Stimulated activated effector memory CD8-positive, alpha-beta T cell treated with anti-CD3 and anti-CD28 coated beads, Interleukin-12 subunit alpha, Interleukin-12 subunit beta, amount 100 ng/mL, for 72 hours (primary cell): ENCODE results near the gene ZNF292.
"Not testable (repeated sequence)": the region's sequence is repeated elsewhere in the genome, so short reads cannot be mapped to it uniquely, and the experiment has no call there.

Source experiments
- ATAC-seq: fragments of 150-1000 bp; cut with Tn5 transposase; 2 replicates; pipeline ENCODE4 v1.10.0; 2021
- DNase-seq, 2 donors: peaks; one replicate each; pipeline ENCODE4 v3.0.0; 2021 to 2022; ENCODE audit warnings: low spot score in 2 of 2
- H3K27ac Mint-ChIP-seq: one replicate; pipeline ENCODE4 v1.8.0; 2022; ENCODE audit warnings: mild to moderate bottlenecking, mixed read lengths
- H3K36me3 Mint-ChIP-seq: one replicate; pipeline ENCODE4 v1.8.0; 2022; ENCODE audit warnings: mild to moderate bottlenecking, mixed read lengths
- H3K4me1 Mint-ChIP-seq: one replicate; pipeline ENCODE4 v1.8.0; 2022; ENCODE audit warnings: mixed read lengths
- H3K4me3 Mint-ChIP-seq: one replicate; pipeline ENCODE4 v1.8.0; 2022; ENCODE audit warnings: mild to moderate bottlenecking, mixed read lengths
- H3K9me3 Mint-ChIP-seq: one replicate; pipeline ENCODE4 v1.8.0; 2022; ENCODE audit warnings: mixed read lengths

Gene ZNF292

GRCh38 chr6:87220997-87221396 lies 65.6 kb downstream of the ZNF292 start:
- H3K9me3 Mint-ChIP-seq, result no peaks in the 10 kb centered on the region
- DNase-seq, result no peak
- ATAC-seq, result no peak
- H3K4me3 Mint-ChIP-seq, result no peak overlapping the region
- H3K4me1 Mint-ChIP-seq, result peaks cover 6% of the 10 kb centered on the region
- no peak overlapping the region for H3K27ac Mint-ChIP-seq
- peaks cover 100% of the 10 kb centered on the region for H3K36me3 Mint-ChIP-seq

GRCh38 chr6:87222676-87223075 lies 67.3 kb downstream of the ZNF292 start:
- Mint-ChIP-seq H3K27ac (no peak overlapping the region), H3K36me3 (peaks cover 93% of the 10 kb centered on the region), H3K4me3 (no peak overlapping the region), H3K4me1 (peaks cover 6% of the 10 kb centered on the region), H3K9me3 (no peaks in the 10 kb centered on the region)
- no peak for ATAC-seq
- no peak for DNase-seq

GRCh38 chr6:87224971-87225370 lies 69.6 kb downstream of the ZNF292 start:
- H3K4me1 Mint-ChIP-seq, result peaks cover 4% of the 10 kb centered on the region
- no peak for DNase-seq
- no peak for ATAC-seq
- H3K27ac Mint-ChIP-seq, result no peak overlapping the region
- H3K9me3 Mint-ChIP-seq, result no peaks in the 10 kb centered on the region
- no peak overlapping the region for H3K4me3 Mint-ChIP-seq
- H3K36me3 Mint-ChIP-seq, result peaks cover 93% of the 10 kb centered on the region

- Mint-ChIP-seq H3K4me3 (no peak overlapping the region), H3K36me3 (peaks cover 93% of the 10 kb centered on the region), H3K27ac (no peak overlapping the region), H3K9me3 (no peaks in the 10 kb centered on the region), H3K4me1 (peaks cover 6% of the 10 kb centered on the region)
- DNase-seq (no peak), ATAC-seq (no peak)
These were observed 70.1 kb downstream of the ZNF292 start for GRCh38 chr6:87225511-87225910.

GRCh38 chr6:87225937-87226336 lies 70.6 kb downstream of the ZNF292 start:
- H3K9me3 Mint-ChIP-seq, result no peaks in the 10 kb centered on the region
- ATAC-seq, result no peak
- H3K4me3 Mint-ChIP-seq, result no peak overlapping the region
- peaks cover 93% of the 10 kb centered on the region for H3K36me3 Mint-ChIP-seq
- peaks cover 6% of the 10 kb centered on the region for H3K4me1 Mint-ChIP-seq
- H3K27ac Mint-ChIP-seq, result no peak overlapping the region
- DNase-seq, result no peak

GRCh38 chr6:87230801-87231200 lies 75.4 kb downstream of the ZNF292 start:
- peaks cover 92% of the 10 kb centered on the region for H3K36me3 Mint-ChIP-seq
- H3K4me1 Mint-ChIP-seq, result peaks cover 12% of the 10 kb centered on the region
- H3K4me3 Mint-ChIP-seq, result no peak overlapping the region
- ATAC-seq, result no peak
- no peaks in the 10 kb centered on the region for H3K9me3 Mint-ChIP-seq
- no peak overlapping the region for H3K27ac Mint-ChIP-seq
- DNase-seq, result no peak

- no peak for ATAC-seq
- H3K4me3 Mint-ChIP-seq, result no peak overlapping the region
- H3K36me3 Mint-ChIP-seq, result peaks cover 93% of the 10 kb centered on the region
- no peak overlapping the region for H3K27ac Mint-ChIP-seq
- no peak for DNase-seq
- H3K9me3 Mint-ChIP-seq, result no peaks in the 10 kb centered on the region
- H3K4me1 Mint-ChIP-seq, result no peaks in the 10 kb centered on the region
These were observed 82.4 kb downstream of the ZNF292 start for GRCh38 chr6:87237804-87238203.

- not testable (repeated sequence) for DNase-seq, ATAC-seq, H3K4me1 Mint-ChIP-seq, H3K4me3 Mint-ChIP-seq, H3K27ac Mint-ChIP-seq, H3K9me3 Mint-ChIP-seq
- H3K36me3 Mint-ChIP-seq, result peaks cover 93% of the 10 kb centered on the region
These were observed 83.8 kb downstream of the ZNF292 start for GRCh38 chr6:87239098-87239635.

GRCh38 chr6:87241304-87241703 lies 85.9 kb downstream of the ZNF292 start:
- H3K9me3 Mint-ChIP-seq, result no peaks in the 10 kb centered on the region
- H3K4me1 Mint-ChIP-seq, result no peaks in the 10 kb centered on the region
- no peak for ATAC-seq
- H3K4me3 Mint-ChIP-seq, result no peak overlapping the region
- H3K27ac Mint-ChIP-seq, result no peak overlapping the region
- H3K36me3 Mint-ChIP-seq, result peaks cover 95% of the 10 kb centered on the region
- no peak for DNase-seq

- H3K4me1 Mint-ChIP-seq, result no peaks in the 10 kb centered on the region
- ATAC-seq (no peak), DNase-seq (no peak)
- peaks cover 95% of the 10 kb centered on the region for H3K36me3 Mint-ChIP-seq
- H3K4me3 Mint-ChIP-seq, result no peak overlapping the region
- H3K27ac Mint-ChIP-seq, result no peak overlapping the region
- H3K9me3 Mint-ChIP-seq, result no peaks in the 10 kb centered on the region
These were observed 86.9 kb downstream of the ZNF292 start for GRCh38 chr6:87242311-87242710.

- Mint-ChIP-seq H3K36me3 (peaks cover 95% of the 10 kb centered on the region), H3K4me1 (no peaks in the 10 kb centered on the region), H3K4me3 (no peak overlapping the region), H3K27ac (no peak overlapping the region), H3K9me3 (no peaks in the 10 kb centered on the region)
- DNase-seq (no peak), ATAC-seq (no peak)
These were observed 88.4 kb downstream of the ZNF292 start for GRCh38 chr6:87243812-87244211.

GRCh38 chr6:87244380-87244779 lies 89.0 kb downstream of the ZNF292 start:
- ATAC-seq (no peak), DNase-seq (no peak)
- no peaks in the 10 kb centered on the region for H3K9me3 Mint-ChIP-seq
- H3K4me3 Mint-ChIP-seq, result no peak overlapping the region
- no peaks in the 10 kb centered on the region for H3K4me1 Mint-ChIP-seq
- peaks cover 100% of the 10 kb centered on the region for H3K36me3 Mint-ChIP-seq
- no peak overlapping the region for H3K27ac Mint-ChIP-seq

GRCh38 chr6:87250019-87250418 lies 94.7 kb downstream of the ZNF292 start:
- ATAC-seq, result no peak
- peaks cover 100% of the 10 kb centered on the region for H3K36me3 Mint-ChIP-seq
- DNase-seq, result no peak
- H3K9me3 Mint-ChIP-seq, result no peaks in the 10 kb centered on the region
- H3K4me3 Mint-ChIP-seq, result no peak overlapping the region
- H3K4me1 Mint-ChIP-seq, result peaks cover 14% of the 10 kb centered on the region
- H3K27ac Mint-ChIP-seq, result peak overlapping the region; percentile 34

GRCh38 chr6:87251225-87251624 lies 95.9 kb downstream of the ZNF292 start:
- Mint-ChIP-seq H3K36me3 (peaks cover 100% of the 10 kb centered on the region), H3K9me3 (no peaks in the 10 kb centered on the region), H3K4me1 (peaks cover 14% of the 10 kb centered on the region), H3K27ac (no peak overlapping the region), H3K4me3 (no peak overlapping the region)
- ATAC-seq (peak; percentile 42), DNase-seq (no peak)

- Mint-ChIP-seq H3K4me1 (peaks cover 14% of the 10 kb centered on the region), H3K27ac (no peak overlapping the region), H3K9me3 (no peaks in the 10 kb centered on the region), H3K4me3 (no peak overlapping the region), H3K36me3 (peaks cover 100% of the 10 kb centered on the region)
- DNase-seq (no peak), ATAC-seq (no peak)
These were observed 96.4 kb downstream of the ZNF292 start for GRCh38 chr6:87251725-87252124.

- Mint-ChIP-seq H3K4me3 (no peak overlapping the region), H3K27ac (no peak overlapping the region), H3K9me3 (peaks cover 11% of the 10 kb centered on the region), H3K36me3 (peaks cover 97% of the 10 kb centered on the region), H3K4me1 (peaks cover 31% of the 10 kb centered on the region)
- DNase-seq, result no peak
- no peak for ATAC-seq
These were observed 101.7 kb downstream of the ZNF292 start for GRCh38 chr6:87257046-87257445.

GRCh38 chr6:87257565-87257964 lies 102.2 kb downstream of the ZNF292 start:
- Mint-ChIP-seq H3K27ac (no peak overlapping the region), H3K4me3 (no peak overlapping the region), H3K9me3 (peaks cover 11% of the 10 kb centered on the region), H3K4me1 (peaks cover 26% of the 10 kb centered on the region), H3K36me3 (peaks cover 97% of the 10 kb centered on the region)
- DNase-seq (no peak), ATAC-seq (no peak)
